Liver (tissue), 9 donors: Measurements from ENCODE around the gene TREH. TPM values are rescaled to one million over a fixed set of nuclear protein-coding genes. Genes with fewer than 3 reads are reported as not detected.

Experiments
- DNase-seq: peaks from one replicate; pipeline ENCODE4 v3.0.0-alpha.2; 2017; ENCODE audit warnings: low spot score
- H3K27ac ChIP-seq, 2 donors: one replicate each; pipeline ENCODE4 v1.7.0; 2013; ENCODE audit warnings: inconsistent platforms in 2 of 2, low read length in 2 of 2, control low read depth in 1 of 2, low read depth in 1 of 2, mild to moderate bottlenecking in 1 of 2
- H3K27me3 ChIP-seq, 4 donors: one replicate each; pipeline versions ENCODE4 v1.6.1 to v1.7.0; 2013; ENCODE audit warnings: low read length in 3 of 4, inconsistent platforms in 1 of 4, mild to moderate bottlenecking in 1 of 4, moderate library complexity in 1 of 4; ENCODE audit not compliant: control insufficient read depth in 4 of 4, insufficient read depth in 4 of 4
- H3K36me3 ChIP-seq, 4 donors: one replicate each; pipeline versions ENCODE4 v1.6.1 to v1.7.0; 2013; ENCODE audit warnings: low read length in 3 of 4, mild to moderate bottlenecking in 3 of 4, low read depth in 1 of 4, moderate library complexity in 1 of 4; ENCODE audit not compliant: control insufficient read depth in 4 of 4, insufficient read depth in 3 of 4
- H3K4me1 ChIP-seq, 4 donors: one replicate each; pipeline versions ENCODE4 v1.6.1 to v1.7.0; 2013; ENCODE audit warnings: low read length in 3 of 4, mild to moderate bottlenecking in 3 of 4, moderate library complexity in 1 of 4; ENCODE audit not compliant: control insufficient read depth in 4 of 4, insufficient read depth in 4 of 4
- H3K4me3 ChIP-seq, 3 donors: one replicate each; pipeline versions ENCODE4 v1.6.1 to v1.7.0; 2013; ENCODE audit warnings: low read length in 3 of 3, control low read depth in 1 of 3, low read depth in 1 of 3, mild to moderate bottlenecking in 1 of 3
- H3K9ac ChIP-seq, 2 donors: one replicate each; pipeline ENCODE4 v1.7.0; 2013; ENCODE audit warnings: low read length in 2 of 2, mild to moderate bottlenecking in 2 of 2, moderate library complexity in 2 of 2, control low read depth in 1 of 2, low read depth in 1 of 2
- H3K9me3 ChIP-seq, 4 donors: one replicate each; pipeline versions ENCODE4 v1.6.1 to v1.7.0; 2013; ENCODE audit warnings: low read length in 3 of 4; ENCODE audit not compliant: control insufficient read depth in 4 of 4
- ATF3 ChIP-seq: IDR thresholded peaks from 2 replicates; pipeline ENCODE4 v1.6.1; 2016; ENCODE audit warnings: antibody characterized with exemption
- CTCF ChIP-seq: fragments of 150-350 bp; IDR thresholded peaks from 2 replicates; pipeline ENCODE4 v1.5.1; 2017; ENCODE audit warnings: improper control_type of control experiment, low read depth, low read length; ENCODE audit not compliant: missing input control
- EGR1 ChIP-seq, 2 donors: IDR thresholded peaks; 2 replicates each; pipeline ENCODE4 v1.6.1; 2016 to 2018; ENCODE audit warnings: antibody characterized with exemption in 2 of 2, low read depth in 2 of 2
- FOXA1 ChIP-seq: IDR thresholded peaks from 2 replicates; pipeline ENCODE4 v1.6.1; 2016; ENCODE audit warnings: antibody characterized with exemption
- FOXA2 ChIP-seq: IDR thresholded peaks from 2 replicates; pipeline ENCODE4 v1.6.1; 2016; ENCODE audit warnings: antibody characterized with exemption
- GABPA ChIP-seq, 2 donors: IDR thresholded peaks in 1 of 2; conservative IDR thresholded peaks in 1 of 2; 2 replicates each; pipeline ENCODE4 v1.6.1; 2016; ENCODE audit warnings: antibody characterized with exemption in 2 of 2, mild to moderate bottlenecking in 1 of 2, moderate library complexity in 1 of 2
- HNF4A ChIP-seq, 2 donors: conservative IDR thresholded peaks; 2 replicates each; pipeline ENCODE4 v1.6.1; 2016; ENCODE audit warnings: antibody characterized with exemption in 2 of 2, mild to moderate bottlenecking in 2 of 2
- JUND ChIP-seq, 2 donors: IDR thresholded peaks; 2 replicates each; pipeline ENCODE4 v1.6.1; 2016; ENCODE audit warnings: antibody characterized with exemption in 2 of 2
- MAX ChIP-seq: IDR thresholded peaks from 2 replicates; pipeline ENCODE4 v1.6.1; 2016; ENCODE audit warnings: antibody characterized with exemption
- NR2F2 ChIP-seq: IDR thresholded peaks from 2 replicates; pipeline ENCODE4 v1.6.1; 2016; ENCODE audit warnings: antibody characterized with exemption
- RAD21 ChIP-seq, 2 donors: IDR thresholded peaks; 2 replicates each; pipeline ENCODE4 v1.6.1; 2016; ENCODE audit warnings: antibody characterized with exemption in 2 of 2, mild to moderate bottlenecking in 2 of 2
- SP1 ChIP-seq: IDR thresholded peaks from 2 replicates; pipeline ENCODE4 v1.6.1; 2018; ENCODE audit warnings: antibody characterized with exemption, mild to moderate bottlenecking
- TAF1 ChIP-seq: conservative IDR thresholded peaks from 2 replicates; pipeline ENCODE4 v1.6.1; 2016; ENCODE audit warnings: antibody characterized with exemption, mild to moderate bottlenecking
- WGBS: extraction: QIAGEN DNeasy Blood & Tissue Kit; methylation state at CpG from one replicate; pipeline ENCODE4 v1.1.7; 2013; 5-methylcytosine and 5-hydroxymethylcytosine counted together
- polyA plus RNA-seq, 2 donors: library from polyadenylated mRNA; stranded (reverse) in 1 of 2; unstranded in 1 of 2; fragments of 200-250 nt in 1 of 2; fragments of >200 nt in 1 of 2; fragmentation: Nextera tagmentation in 1 of 2; extraction: Ambion mirVana in 1 of 2; gene quantifications; one replicate each; pipeline versions ENCODE4 v1.2.1 to v1.2.3, GENCODE V29; 2013 to 2015
- total RNA-seq, 2 donors: library from RNA; depleted of rRNA; stranded (reverse); fragments of >200 nt; gene quantifications; one replicate each; pipeline ENCODE4 v1.2.3, GENCODE V29; 2014
- donor health status: healthy.
- donor health status: healthy.
- donor health status: healthy.
- donor health status: healthy.
- donor health status: healthy.

Gene TREH
- total and polyA plus RNA-seq, 4 donors: 0.50 to 1.2 (median 0.84) TPM; not detected in 1

GRCh38 chr11:118635642-118636041 lies 43.8 kb downstream of the TREH start (continued):
- TF ChIP-seq CTCF: no peak
- no peak for TF ChIP-seq FOXA2
- no peak for TF ChIP-seq TAF1

- no peak for TF ChIP-seq GABPA (IDR thresholded peaks at IDR 0.05 in 1 of 2, conservative IDR thresholded peaks at IDR 0.05 in 1 of 2)
- no peak for TF ChIP-seq JUND (IDR thresholded peaks at IDR 0.05)
- TF ChIP-seq SP1: no peak
- Histone ChIP-seq H3K36me3 (no peaks in the 10 kb centered on the region), H3K4me1 (peaks cover 0 to 15% (median 9%) of the 10 kb centered on the region in 4 donors), H3K9me3 (no peaks in the 10 kb centered on the region), H3K9ac (no peak overlapping the region), H3K27ac (peak overlapping the region; percentile 20 to 22), H3K4me3 (peak overlapping the region; percentile 9 to 34 (median 12)), H3K27me3 (no peaks in the 10 kb centered on the region)
- DNase-seq: no peak
- 43% methylated on average over 15 of the region's 15 CpGs for WGBS
Measured at GRCh38 chr11:118635237-118635591, 44.2 kb downstream of the TREH start.

- TF ChIP-seq ATF3: no peak
- peak in 1 of 2 donors; percentile 59 for TF ChIP-seq RAD21 (IDR thresholded peaks at IDR 0.05)
- TF ChIP-seq EGR1 (IDR thresholded peaks at IDR 0.05; ENCODE audit: low read depth in 2 of 2): no peak
- TF ChIP-seq CTCF: peak; percentile 21
- TF ChIP-seq NR2F2: no peak
- TF ChIP-seq FOXA1: no peak
- no peak for TF ChIP-seq MAX
- TF ChIP-seq HNF4A (conservative IDR thresholded peaks at IDR 0.05): peak in 1 of 2 donors; percentile 9
- no peaks in the 10 kb centered on the region for H3K27me3 ChIP-seq
- H3K9ac ChIP-seq: no peak overlapping the region
- DNase-seq: peak; percentile 69
- no peaks in the 10 kb centered on the region for H3K9me3 ChIP-seq
- H3K27ac ChIP-seq: peak overlapping the region; percentile 20 to 22
- H3K4me1 ChIP-seq: peaks cover 0 to 15% (median 9%) of the 10 kb centered on the region in 4 donors
- no peaks in the 10 kb centered on the region for H3K36me3 ChIP-seq
- H3K4me3 ChIP-seq: peak overlapping the region; percentile 9 to 34 (median 12)
- WGBS: 22% methylated on average over 41 of the region's 41 CpGs
Measured at GRCh38 chr11:118634431-118635236, 44.8 kb downstream of the TREH start.
